CD4-positive, alpha-beta T cell treated with Interleukin-4 for 4 hours (primary cell): ENCODE data around the gene C3orf33.

Experiments
- DNase-seq: peaks from one replicate; pipeline ENCODE4 v3.0.0-alpha.2; 2020

The C3orf33 gene

GRCh38 chr3:155785662-155786295 lies 20.3 kb downstream of the C3orf33 start:
- no peak for DNase-seq

GRCh38 chr3:155782390-155782953 lies 23.6 kb downstream of the C3orf33 start:
- DNase-seq: no peak

- DNase-seq: no peak
These were observed 25.8 kb downstream of the C3orf33 start for GRCh38 chr3:155780291-155780690.

GRCh38 chr3:155778462-155778861 lies 27.6 kb downstream of the C3orf33 start:
- no peak for DNase-seq

- DNase-seq: no peak
These were observed 33.3 kb downstream of the C3orf33 start for GRCh38 chr3:155772801-155773200.

- DNase-seq: no peak
These were observed 35.0 kb downstream of the C3orf33 start for GRCh38 chr3:155771126-155771525.

GRCh38 chr3:155766206-155766605 lies 39.9 kb downstream of the C3orf33 start:
- no peak for DNase-seq

GRCh38 chr3:155763870-155764463 lies 42.1 kb downstream of the C3orf33 start:
- no peak for DNase-seq

GRCh38 chr3:155760653-155761052 lies 45.4 kb downstream of the C3orf33 start:
- DNase-seq: no peak

GRCh38 chr3:155757577-155757976 lies 48.5 kb downstream of the C3orf33 start:
- no peak for DNase-seq

- peak; percentile 20 for DNase-seq
These were observed 52.9 kb downstream of the C3orf33 start for GRCh38 chr3:155753038-155753639.

GRCh38 chr3:155748611-155749365 lies 57.3 kb downstream of the C3orf33 start:
- DNase-seq: no peak

- DNase-seq: no peak
These were observed 58.2 kb downstream of the C3orf33 start for GRCh38 chr3:155747946-155748290.

- no peak for DNase-seq
These were observed 58.7 kb downstream of the C3orf33 start for GRCh38 chr3:155747286-155747945.

GRCh38 chr3:155746703-155747102 lies 59.4 kb downstream of the C3orf33 start:
- DNase-seq: no peak

GRCh38 chr3:155745795-155746550 lies 60.1 kb downstream of the C3orf33 start:
- no peak for DNase-seq

- DNase-seq: peak; percentile 27
These were observed 61.3 kb downstream of the C3orf33 start, which contains the start of gene PLCH1 for GRCh38 chr3:155744626-155745324. PLCH1 (minus strand) TSS chr3:155745071; CDS start chr3:155704224, 40,847 bp downstream.

- no peak for DNase-seq
These were observed 62.0 kb downstream of the C3orf33 start for GRCh38 chr3:155744010-155744625.

GRCh38 chr3:155743606-155744005 lies 62.5 kb downstream of the C3orf33 start:
- no peak for DNase-seq

- DNase-seq: no peak
These were observed 63.6 kb downstream of the C3orf33 start for GRCh38 chr3:155742349-155742965.
